Activated T-helper 9 cell treated with anti-CD3 and anti-CD28 coated beads, Interleukin-2, amount 50 U/mL, for 16 hours (primary cell): ENCODE data around the gene PTGS1.
"Not testable (repeated sequence)": the region's sequence is repeated elsewhere in the genome, so short reads cannot be mapped to it uniquely, and the experiment has no call there.

Experiments
- DNase-seq: peaks from one replicate; pipeline ENCODE4 v3.0.0-alpha.2; 2020; ENCODE audit warnings: low read depth

PTGS1 gene

GRCh38 chr9:122398371-122398924 is 27.6 kb downstream of the PTGS1 start:
- no peak for DNase-seq

GRCh38 chr9:122401896-122402295 is 31.1 kb downstream of the PTGS1 start:
- no peak for DNase-seq

GRCh38 chr9:122402403-122402871 is 31.6 kb downstream of the PTGS1 start:
- DNase-seq, result no peak

GRCh38 chr9:122402874-122403273 is 32.0 kb downstream of the PTGS1 start:
- DNase-seq, result no peak

- DNase-seq, result no peak
Observed at GRCh38 chr9:122403381-122404000, 32.7 kb downstream of the PTGS1 start.

- not testable (repeated sequence) for DNase-seq
Observed at GRCh38 chr9:122405304-122406069, 34.7 kb downstream of the PTGS1 start.

- no peak for DNase-seq
Observed at GRCh38 chr9:122406070-122406890, 35.5 kb downstream of the PTGS1 start.

GRCh38 chr9:122414108-122414507 is 43.3 kb downstream of the PTGS1 start:
- not testable (repeated sequence) for DNase-seq

GRCh38 chr9:122418016-122418415 is 47.2 kb downstream of the PTGS1 start:
- no peak for DNase-seq

GRCh38 chr9:122420315-122420714 is 49.5 kb downstream of the PTGS1 start:
- no peak for DNase-seq

GRCh38 chr9:122425087-122425486 is 54.3 kb downstream of the PTGS1 start:
- no peak for DNase-seq

GRCh38 chr9:122426723-122427122 is 55.9 kb downstream of the PTGS1 start:
- no peak for DNase-seq

- no peak for DNase-seq
Observed at GRCh38 chr9:122442568-122442967, 71.7 kb downstream of the PTGS1 start.

GRCh38 chr9:122444041-122444733 is 73.4 kb downstream of the PTGS1 start:
- DNase-seq, result no peak
